CD4-positive, alpha-beta T cell treated with Interleukin-1 beta for 1 hour (primary cell): ENCODE results near the gene ABHD3.
"Not testable (repeated sequence)": the region's sequence is repeated elsewhere in the genome, so short reads cannot be mapped to it uniquely, and the experiment has no call there.

Source experiments
- DNase-seq, 2 donors: peaks; one replicate each; pipeline ENCODE4 v3.0.0-alpha.2; 2020 to 2022

The ABHD3 gene

DNA sequence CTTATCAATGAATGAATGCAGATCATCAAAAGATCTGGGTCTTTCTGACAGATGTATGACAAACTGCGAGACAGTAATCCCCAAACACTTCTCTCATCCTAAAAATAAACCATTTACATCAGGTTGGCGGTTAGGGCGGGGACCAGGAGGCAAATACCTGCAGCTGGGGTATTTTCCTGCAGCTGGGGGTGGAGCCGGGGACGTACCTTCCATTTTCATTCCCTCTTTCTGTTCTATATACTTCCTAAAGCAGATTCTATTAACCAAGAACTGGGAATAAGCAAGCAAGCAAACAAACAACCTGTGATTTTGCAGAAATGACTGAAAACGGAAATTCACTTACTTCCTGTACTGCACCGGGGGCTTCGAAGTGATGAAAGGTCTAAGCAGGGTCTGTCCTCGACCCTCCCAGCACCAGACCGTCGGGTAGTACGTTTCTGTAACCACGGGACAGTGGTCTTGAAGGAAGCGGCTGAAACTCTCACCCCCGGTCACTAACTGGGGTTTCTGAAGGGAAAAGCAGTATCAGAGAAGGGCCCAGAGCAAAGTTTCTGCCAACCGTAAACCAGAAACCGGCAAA, 1.2 kb downstream of the ABHD3 start:
- DNase-seq, result peak; percentile 20 to 40

DNA sequence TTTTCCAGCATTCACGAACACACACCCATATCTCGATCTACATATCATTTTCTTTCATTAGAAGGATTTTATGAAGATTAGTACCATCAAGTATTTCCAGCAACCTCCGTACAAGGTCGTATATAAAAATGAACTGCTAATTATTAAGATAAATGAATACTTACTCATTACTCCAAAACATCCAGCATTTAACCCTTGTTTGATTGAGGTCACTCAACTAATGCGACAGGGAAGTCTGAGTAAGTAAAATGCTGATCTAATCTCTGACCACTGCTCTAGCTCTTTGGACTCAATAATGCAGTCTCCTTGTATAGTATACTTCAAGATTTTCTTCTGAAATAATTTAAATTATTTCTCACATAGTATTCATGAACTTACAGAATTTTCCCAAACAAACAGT, 2.0 kb downstream of the ABHD3 start:
- no peak for DNase-seq

DNA sequence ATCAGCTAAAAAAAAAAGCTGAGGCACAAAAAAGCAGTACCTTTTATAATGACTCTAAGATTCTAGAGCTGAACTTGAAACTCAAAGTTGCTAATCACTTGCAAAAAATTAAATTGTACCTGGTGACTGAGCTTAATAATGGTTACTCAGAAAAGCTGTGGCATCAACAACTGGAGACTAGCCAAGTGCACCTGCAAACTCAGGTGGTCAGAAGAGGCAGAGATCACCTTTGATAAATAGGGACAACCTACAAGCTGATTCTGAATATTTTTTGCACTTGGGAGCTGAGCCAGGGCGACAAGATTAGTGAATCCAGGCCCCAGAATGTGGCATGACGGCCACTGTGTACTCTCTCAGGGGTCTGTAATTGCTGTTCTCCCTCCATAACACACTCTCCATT, 3.0 kb downstream of the ABHD3 start:
- DNase-seq, result no peak

DNA sequence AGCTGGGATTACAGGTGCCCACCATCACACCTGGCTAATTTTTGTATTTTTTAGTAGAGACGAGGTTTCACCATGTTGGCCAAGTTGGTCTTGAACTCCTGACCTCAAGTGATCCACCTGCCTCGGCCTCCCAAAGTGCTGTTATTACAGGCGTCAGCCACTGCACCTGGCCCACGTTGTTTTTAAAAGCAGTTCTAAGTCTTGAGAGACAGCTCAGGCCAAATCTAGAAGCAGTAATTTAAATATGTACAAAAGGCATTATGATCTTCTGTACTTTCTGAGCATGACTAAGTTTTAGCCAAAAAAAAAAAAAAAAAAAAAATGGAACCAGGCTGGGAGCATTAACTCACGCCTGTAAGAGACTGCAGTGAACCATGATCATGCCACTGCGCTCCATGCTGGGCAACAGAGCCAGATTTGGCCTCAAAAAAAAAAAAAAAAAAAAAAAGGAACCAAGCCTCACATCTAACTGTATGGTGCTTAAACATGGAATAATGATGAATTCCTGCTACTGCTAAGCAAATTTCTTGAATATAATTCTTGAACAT, 4.0 kb downstream of the ABHD3 start:
- DNase-seq, result no peak

DNA sequence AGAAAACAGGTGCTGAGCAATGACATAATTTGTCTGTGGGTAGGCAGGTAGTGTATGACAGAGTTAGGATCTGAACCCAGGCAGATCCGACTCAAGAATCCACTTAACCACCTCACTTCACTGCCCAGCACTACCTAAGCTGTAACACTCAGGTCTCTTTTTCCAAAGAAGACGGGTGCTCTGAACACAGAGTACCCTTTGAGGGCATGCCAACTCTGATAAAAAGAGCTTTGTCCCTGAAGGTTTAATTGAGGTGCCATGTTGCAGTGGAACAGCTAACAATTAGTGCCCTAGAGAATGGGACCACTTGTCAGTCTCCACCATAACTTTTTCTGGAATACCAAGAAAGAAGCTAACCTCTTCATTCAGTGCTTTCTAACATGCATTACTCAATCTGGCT, 11.3 kb downstream of the ABHD3 start:
- no peak for DNase-seq

DNA sequence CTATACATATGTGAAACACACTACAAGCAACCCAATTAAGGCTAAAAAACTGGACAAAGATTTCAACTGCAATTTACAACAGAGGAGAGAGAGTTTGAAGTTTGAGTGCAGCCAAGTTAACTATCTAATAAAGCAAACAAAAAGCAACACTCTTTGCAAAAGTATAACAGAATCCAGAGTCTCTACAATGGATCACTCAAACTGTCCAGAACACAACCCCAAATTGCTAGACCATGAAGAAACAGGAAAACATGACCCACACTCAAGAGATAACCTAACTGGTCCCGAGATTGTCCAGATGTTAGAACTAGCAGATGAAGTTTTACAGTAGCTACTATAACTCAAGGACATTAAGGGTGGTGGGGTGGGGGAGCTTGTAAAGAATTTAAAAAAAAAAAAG, 14.8 kb downstream of the ABHD3 start:
- DNase-seq, result no peak

DNA sequence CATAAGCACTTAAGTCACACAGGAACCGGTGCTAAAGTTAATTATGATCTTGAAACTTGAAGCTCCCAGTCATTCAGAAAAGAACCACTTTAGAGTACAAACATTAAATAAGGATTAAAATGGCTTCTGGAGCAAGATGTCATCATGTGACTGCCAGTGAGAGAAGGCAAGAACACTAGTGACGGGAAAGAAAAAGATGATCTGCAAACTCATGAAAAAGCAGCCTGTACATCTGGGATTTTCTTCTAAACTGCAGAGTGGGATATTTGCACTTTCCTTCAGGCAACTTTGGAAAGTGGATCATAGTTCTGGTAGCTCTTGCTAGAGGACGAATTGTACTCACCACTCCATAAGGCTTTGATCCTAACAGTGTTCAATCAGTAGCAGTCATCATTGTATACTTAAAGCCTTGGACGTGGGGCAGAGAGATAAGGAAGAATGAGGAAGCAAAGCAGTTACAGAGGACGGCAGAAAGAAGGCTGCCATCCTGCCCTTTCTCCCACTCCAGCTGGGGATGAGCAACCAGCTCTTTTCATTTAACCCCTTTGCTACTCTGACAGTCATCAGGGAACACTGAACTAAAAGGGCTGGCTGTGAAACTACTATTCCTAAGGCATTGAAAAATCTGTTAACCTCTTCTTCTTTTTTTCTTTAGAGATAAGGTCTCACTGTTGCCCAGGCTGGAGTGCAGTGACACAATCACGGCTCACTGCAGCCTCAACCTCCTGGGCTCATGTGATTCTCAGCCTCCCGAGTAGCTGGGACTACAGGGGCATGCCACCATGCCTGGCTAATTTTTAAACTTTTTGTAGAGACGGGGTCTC, 18.1 kb downstream of the ABHD3 start:
- DNase-seq, result no peak

DNA sequence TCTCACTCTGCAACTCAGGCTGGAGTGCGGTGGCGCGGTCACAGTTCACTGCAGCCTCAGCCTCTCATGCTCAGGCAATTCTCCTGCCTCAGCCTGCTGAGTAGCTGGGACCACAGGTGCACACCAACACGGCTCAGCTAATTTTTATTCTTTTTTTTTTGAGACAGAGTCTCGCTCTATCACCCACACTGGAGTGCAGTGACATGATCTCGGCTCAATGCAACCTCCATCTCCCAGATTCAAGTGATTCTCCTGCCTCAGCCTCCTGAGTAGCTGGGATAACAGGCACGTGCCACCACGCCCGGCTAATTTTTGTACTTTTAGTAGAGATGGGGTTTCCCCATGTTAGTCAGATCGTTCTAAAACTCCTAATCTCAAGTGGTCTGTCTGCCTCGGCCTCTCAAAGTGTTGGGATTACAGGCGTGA, 19.0 kb downstream of the ABHD3 start:
- DNase-seq, result not testable (repeated sequence)

DNA sequence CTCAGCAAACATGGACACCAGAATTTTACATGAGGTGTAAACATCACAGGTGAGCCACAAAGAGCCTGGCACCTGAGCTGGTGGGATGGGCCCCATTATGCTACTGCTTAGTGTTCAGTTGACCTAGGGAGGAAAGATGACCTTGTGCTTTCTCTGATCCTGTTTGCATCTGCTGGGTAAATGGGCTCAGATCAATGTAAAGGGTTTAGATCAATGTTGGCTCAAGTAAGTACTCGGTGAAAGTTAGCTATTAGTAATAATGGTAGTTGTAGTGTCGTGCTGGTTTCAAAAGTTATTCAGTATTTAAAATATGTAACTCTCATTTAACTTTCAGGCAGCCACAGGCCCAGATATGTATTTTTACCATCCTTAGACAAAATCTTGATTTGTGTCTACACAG, 19.8 kb downstream of the ABHD3 start:
- no peak for DNase-seq

DNA sequence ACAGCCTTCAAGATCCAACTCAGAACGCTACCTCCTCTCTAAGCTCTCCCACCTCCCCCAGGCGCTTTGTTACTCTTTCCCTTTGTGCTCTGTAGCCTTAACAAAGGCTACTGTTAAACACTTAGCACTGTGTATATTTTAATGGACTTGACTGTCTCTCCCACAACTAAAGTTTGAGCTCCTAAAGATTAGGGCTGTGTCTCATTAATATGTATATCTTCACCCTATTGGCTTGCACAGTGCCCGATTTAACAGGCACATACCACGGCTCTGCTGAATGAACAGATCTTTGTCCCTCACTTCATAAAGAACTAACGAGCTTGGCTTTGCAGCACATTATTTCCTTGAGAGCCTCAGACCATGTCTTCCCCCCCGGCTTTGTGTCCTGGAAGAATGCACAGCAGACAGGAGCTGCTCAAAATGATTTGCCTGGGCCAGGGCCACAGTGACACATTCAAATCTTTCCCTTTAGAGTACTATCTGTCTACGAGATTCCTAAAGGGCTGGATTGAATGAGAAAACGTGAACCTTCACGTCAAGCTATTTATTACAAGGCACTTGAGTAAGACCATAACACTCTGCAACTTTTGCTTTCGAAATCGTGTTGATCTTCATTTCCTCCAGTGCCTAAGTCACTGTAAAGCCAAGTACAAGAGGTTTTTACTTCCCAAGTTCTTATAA, 22.1 kb downstream of the ABHD3 start:
- peak in 1 of 2 donors; percentile 54 for DNase-seq

DNA sequence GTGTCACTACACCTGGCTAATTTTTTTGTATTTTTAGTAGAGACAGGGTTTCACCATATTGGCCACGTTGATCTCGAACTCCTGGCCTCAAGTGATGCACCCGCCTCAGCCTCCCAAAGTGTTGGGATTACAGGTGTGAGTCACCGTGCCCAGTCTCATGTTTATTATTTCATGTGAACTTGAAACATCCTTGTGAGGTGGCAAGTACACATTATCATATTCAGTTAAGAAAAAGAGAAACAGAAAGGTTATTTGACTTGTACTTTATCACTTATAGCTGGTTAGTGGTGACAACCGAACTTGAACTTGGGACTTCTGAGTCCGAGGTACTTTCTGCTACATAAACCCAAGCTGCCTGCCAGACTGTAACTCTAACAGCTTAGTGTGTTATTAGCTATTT, 24.4 kb downstream of the ABHD3 start:
- no peak for DNase-seq

DNA sequence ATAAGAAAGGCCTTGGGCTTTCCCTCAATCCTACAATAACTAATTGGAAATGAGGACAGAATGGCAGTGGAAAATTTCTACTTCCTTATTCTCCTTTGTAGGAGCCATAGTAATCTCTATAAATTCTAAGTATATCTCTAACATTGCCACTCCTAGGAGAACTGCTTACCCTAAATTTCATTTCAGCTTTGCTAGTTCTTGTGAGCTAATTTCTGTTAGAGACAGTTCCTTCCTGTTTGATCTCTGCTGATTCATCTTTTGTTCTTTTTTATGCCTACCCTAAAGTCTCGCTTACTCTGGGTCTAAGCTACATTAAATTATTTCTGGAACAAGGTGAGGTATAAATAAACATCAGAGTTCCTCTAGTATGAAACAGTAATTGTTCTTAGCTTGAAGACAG, 25.7 kb downstream of the ABHD3 start:
- DNase-seq, result no peak

DNA sequence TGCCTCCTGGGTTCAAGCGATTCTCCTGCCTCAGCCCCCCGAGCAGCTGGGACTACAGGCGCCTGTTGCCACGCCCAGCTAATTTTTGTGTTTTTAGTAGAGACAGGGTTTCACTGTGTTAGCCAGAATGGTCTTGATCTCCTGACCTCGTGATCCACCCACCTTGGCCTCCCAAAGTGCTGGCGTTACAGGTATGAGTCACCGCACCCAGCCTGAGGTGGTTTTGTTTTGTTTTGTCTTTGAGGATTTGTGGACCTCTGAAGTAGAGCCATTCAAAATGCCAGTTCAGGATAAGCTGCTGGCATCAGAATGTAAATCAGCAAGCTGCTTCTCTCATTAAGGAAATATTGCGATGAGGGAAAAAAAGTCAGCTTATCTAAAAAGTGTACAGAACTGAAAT, 29.2 kb downstream of the ABHD3 start:
- not testable (repeated sequence) for DNase-seq

DNA sequence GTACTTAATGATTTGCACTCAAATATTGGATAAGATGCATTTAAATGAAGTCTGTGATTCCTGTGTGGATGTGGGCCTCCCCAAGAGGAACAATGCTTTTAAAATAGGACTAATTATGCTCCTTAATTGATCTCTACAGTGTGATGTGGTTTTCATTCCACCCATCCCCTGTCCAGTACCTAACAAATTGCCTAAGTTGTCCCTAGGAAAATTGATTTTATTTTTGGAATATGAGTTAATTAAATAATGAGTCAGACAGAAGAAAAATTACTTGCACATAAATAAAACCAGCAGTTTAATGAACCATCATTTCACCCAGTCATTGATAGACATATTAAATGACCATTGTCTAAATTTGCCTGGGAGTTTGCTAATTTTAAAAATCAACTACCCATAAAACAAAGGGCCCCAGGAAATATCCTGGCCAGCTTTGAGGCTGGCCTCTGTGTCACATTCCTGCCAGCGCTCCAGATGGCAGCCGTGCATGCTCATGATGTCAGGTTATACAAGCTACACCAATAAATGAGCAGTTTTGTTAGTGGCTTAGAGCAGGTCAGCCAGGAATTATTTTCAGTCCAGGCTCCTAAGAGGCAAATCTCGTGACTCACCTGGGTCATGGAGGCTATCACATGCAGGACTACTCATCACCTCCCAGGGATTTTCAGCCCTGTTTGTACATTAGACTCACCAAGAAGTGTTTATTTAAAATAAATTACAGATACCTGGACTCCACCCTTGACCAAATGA, 31.9 kb downstream of the ABHD3 start:
- no peak for DNase-seq

DNA sequence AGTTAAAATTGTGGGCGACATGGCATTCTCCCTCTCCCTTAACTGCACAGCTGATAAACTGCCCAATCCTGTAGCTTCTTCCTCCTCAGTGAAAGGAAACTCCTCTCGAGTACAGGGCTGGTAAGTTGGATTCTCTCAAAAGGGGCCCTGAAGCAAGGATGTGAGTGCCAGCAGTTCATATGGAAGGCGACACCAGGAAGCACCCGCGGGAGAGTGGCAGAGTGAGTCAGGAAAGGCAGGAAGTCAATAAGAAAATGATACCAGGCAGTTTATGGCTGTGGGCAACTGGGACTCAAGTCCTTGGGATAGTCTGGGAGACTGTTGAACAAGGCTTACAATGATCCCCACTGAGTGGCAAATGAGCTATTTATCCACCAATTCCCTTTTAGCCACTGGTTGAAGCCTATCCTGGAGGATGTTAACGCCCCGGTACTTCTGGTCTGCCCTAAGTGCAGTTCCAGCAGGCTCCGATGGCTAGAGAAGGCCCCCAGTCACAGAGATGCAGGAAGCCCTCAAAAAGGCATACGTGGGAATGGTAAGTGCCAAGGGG, 34.8 kb downstream of the ABHD3 start:
- no peak for DNase-seq

DNA sequence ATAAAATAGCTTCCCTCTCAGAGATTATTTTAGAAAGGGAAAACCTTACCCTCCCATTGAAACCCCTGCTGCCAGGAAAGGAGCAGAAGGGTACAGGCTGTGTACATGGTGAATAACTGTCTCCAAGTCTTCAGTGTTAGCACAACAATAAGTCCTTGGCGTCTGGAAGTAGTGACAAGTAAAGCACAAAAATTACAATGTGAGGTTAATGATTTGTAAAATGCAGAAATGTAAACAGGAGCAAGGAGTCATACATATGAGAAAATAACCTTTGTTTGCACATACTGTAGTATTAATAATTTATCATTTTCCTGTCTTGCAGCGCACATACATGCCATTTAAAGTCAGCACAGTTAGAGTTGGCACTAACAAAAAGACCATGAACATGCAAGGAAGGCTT, 40.5 kb downstream of the ABHD3 start:
- DNase-seq, result no peak

DNA sequence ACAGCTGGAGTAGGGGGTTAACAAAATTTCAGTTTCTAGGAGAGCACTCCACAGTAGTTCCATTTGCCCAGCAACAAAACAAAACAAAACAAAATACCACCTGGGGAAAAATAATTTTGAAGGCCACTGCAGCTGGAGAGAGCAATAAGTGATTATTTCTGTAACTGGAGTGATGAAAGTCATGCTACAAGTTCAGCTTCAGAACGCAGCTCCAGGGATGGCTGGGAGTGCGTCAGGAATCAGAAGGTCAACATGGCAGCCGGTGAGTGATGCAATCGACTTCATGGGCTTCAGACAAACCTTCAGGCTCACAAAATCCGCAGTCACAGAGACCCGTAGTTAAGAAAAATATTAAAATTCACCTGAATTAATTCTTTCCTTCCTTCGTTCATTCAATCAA, 41.0 kb downstream of the ABHD3 start:
- DNase-seq, result no peak

DNA sequence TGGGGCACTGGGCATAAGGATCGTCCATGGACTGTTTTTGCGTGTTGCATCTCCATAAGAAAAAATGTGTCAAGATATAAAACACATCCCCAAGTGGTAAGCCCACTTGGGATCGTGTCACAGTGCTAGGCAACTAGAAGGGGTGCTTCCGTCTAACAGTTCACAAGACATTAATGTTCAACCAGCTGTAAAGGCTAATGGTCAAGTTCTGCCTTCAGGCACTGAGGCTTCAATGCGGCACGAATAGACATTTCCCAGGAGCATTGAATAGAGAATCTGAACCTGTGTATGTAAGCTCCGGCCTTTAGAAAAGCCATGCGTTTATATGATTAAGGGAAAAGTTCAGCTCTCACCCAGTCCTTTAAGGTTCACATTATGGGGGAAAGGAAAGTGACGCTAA, 42.0 kb downstream of the ABHD3 start:
- no peak for DNase-seq

DNA sequence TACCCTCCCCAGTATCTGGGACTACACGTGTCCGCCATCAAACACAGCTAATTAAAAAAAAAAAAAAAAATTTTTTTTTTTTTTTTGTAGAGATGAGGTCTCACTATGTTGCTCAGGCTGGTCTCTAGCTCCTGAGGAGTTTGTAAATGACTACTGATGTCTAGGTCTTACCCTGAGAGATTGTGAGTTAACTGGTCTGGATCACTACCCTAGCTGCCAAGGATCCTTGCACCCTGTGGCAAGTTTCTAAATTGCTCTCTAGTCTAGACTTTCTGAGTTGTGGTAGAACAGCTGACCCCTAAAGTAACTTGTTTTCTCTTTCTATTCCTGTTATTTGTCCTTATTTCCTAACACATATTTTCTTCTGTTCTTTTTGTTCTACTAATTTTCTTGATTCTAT, 44.5 kb downstream of the ABHD3 start:
- DNase-seq, result no peak

DNA sequence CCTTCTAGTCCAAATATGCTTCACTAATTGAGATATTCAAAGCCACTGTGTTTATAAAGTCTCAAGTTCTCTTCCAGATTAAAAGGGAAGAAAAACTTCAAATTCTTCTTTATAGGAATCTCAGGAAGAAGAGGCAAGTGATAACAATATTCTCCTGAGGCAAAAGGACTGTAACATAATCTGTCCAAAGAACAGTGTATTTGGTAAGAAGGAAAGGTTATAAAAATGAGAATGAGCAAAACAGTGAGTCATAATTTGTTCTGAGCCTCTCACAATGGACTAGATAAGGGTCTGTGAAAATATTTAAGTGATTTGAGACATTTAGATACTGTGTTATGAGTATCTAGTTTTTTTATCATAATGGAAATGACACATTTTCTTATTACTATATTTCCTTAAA, 48.2 kb downstream of the ABHD3 start:
- DNase-seq, result no peak

DNA sequence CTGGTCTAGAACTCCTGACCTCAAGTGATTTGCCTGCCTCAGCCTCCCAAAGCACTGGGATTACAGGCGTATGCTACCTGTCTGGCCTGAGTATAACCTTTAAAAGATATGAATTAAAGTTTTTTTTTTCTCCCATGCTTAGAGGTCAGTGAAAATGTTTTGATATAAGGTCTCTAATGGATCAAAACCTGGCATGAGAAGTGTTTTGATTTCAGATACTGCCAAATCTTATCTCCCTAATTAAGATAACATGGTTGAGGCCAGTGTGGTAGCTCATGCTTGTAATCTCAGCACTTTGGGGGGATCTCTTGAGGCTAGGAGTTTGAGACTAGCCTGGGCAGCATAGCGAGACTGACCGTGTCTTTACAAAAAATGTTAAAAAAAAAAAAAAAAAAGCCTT, 51.2 kb downstream of the ABHD3 start:
- DNase-seq, result no peak

DNA sequence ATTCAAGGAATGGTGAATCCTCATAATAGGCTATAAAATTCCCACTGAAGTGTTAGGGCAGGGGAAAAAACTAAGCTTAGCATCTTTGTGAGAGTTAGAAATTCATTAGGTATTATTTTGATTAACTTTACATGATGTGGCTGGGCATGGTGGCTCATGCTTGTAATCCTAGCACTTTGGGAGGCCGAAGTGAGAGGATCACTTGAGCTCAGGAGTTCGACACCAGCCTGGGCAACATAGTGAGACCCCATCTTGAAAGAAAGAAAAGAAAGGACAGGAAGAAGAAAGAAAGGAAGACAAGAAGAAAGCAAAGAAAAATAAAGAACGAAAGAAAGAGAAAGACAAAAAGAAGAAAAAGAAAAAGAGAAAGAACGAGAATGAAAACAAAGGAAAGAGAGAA, 52.5 kb downstream of the ABHD3 start:
- DNase-seq, result no peak

DNA sequence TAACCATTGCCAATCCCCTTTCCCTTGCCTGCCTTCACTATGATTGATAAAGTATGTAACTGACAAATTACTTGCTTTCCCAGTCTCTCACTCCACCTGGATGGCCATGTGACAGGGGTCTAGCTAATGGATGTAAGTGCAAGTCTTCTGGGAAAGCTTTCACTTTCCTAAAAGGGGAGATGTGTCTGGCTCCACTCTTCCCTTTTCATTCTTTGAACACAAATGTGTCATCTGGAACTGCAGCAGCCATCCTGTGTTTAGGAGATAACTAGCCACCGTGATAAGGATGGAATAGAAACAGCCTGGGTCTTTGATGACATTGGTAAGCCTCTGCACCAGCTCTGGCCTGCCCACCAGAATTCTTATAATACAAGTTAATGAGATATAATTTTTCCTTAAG, 54.3 kb downstream of the ABHD3 start:
- DNase-seq, result no peak
